ENCODE results near the gene ATP1B2.
"Not testable (repeated sequence)": the region's sequence is repeated elsewhere in the genome, so short reads cannot be mapped to it uniquely, and the experiment has no call there.

The ATP1B2 gene

GRCh38 chr17:7636163-7636562 is 14.6 kb upstream of the ATP1B2 start:
- DNase-seq: no peak

GRCh38 chr17:7640783-7641182 is 9.9 kb upstream of the ATP1B2 start:
- no peak for DNase-seq

GRCh38 chr17:7641635-7642034 is 9.1 kb upstream of the ATP1B2 start:
- not testable (repeated sequence) for DNase-seq

- DNase-seq: no peak
These were observed 6.0 kb upstream of the ATP1B2 start for GRCh38 chr17:7644775-7645174.

GRCh38 chr17:7646457-7646856 is 4.3 kb upstream of the ATP1B2 start:
- DNase-seq: no peak

GRCh38 chr17:7647018-7647417 is 3.7 kb upstream of the ATP1B2 start:
- no peak for DNase-seq

- no peak for DNase-seq
These were observed 455 bp downstream of the ATP1B2 start for GRCh38 chr17:7651097-7651664.

- DNase-seq: no peak
These were observed 1.1 kb downstream of the ATP1B2 start for GRCh38 chr17:7651665-7652387.

GRCh38 chr17:7652388-7653356 is 1.9 kb downstream of the ATP1B2 start:
- DNase-seq: no peak

GRCh38 chr17:7654832-7655540 is 4.3 kb downstream of the ATP1B2 start:
- DNase-seq: no peak

- DNase-seq: no peak
These were observed 4.8 kb downstream of the ATP1B2 start for GRCh38 chr17:7655541-7655840.

- no peak for DNase-seq
These were observed 6.4 kb downstream of the ATP1B2 start for GRCh38 chr17:7656958-7657609.

- no peak for DNase-seq
These were observed 17.1 kb downstream of the ATP1B2 start for GRCh38 chr17:7667656-7668406.

- DNase-seq: no peak
These were observed 17.8 kb downstream of the ATP1B2 start for GRCh38 chr17:7668482-7668881.

- DNase-seq: peak; percentile 31
These were observed 22.5 kb downstream of the ATP1B2 start for GRCh38 chr17:7673239-7673638.

GRCh38 chr17:7674934-7675333 is 24.2 kb downstream of the ATP1B2 start:
- no peak for DNase-seq

- DNase-seq: no peak
These were observed 25.8 kb downstream of the ATP1B2 start for GRCh38 chr17:7676533-7676932.

GRCh38 chr17:7677388-7678067 is 26.8 kb downstream of the ATP1B2 start:
- no peak for DNase-seq

- DNase-seq: peak; percentile 18
These were observed 34.3 kb downstream of the ATP1B2 start for GRCh38 chr17:7684851-7685532.

GRCh38 chr17:7685533-7686221 is 35.0 kb downstream of the ATP1B2 start:
- DNase-seq: peak; percentile 91

Measured in CD4-positive, alpha-beta T cell treated with Interleukin-4 for 4 hours (primary cell).